ENCODE data around the gene TROAP. TPM values are rescaled to one million over a fixed set of nuclear protein-coding genes. Genes with fewer than 3 reads are reported as not detected.

TROAP gene
- total RNA-seq, 1 donor from 2014 or later = 1.4 TPM

DNA sequence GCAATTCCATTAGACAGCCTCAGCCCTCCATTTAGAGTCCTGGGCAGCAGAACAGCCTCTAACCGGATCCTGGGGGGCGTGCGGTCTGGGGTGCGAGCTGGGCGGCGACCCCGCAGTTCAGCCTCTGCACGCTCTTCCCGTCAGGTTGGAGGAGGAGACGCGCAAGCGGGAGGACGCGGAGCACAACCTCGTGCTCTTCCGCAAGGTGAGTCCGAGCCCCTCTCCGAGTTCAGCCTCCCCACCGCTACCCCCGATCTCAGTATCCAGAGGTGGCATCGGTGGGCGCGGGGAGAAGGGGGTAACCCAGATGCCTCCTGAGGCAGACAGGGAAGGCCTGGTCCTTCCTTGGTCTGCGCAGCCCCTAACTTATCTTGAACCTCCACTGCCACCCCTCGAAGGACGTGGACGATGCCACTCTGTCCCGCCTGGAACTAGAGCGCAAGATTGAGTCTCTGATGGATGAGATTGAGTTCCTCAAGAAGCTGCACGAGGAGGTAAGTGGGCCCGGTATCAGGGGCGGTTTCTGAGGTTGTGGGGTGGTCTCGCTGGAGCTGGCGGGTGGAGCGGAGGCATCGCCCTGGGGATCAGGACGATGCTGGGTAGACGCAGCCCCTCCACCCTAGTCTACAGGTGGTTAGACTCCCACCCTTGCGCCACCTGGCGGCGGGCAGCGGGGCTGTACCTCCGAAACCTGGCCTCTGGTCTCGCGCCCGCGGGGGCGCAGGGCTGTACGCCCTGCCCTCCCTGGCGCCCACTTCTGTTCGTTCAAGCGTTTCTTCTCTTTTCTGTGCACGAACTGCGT lies 26.8 kb upstream of the TROAP start:
- DNase-seq (peak; percentile 68), ATAC-seq (peak; percentile 81 to 84)
- Histone ChIP-seq H3K9me3 (no peaks in the 10 kb centered on the region), H3K27me3 (ENCODE audit: low read depth) (peaks cover 67% of the 10 kb centered on the region), H3K27ac (no peak overlapping the region), H3K4me1 (peaks cover 39% of the 10 kb centered on the region), H3K4me3 (peak overlapping the region; percentile 37), H3K36me3 (no peaks in the 10 kb centered on the region)
- intact Hi-C loops (cut with DNase I) = no loop called here
- TF ChIP-seq CTCF (IDR thresholded peaks at IDR 0.05) = peak; percentile 78

- peak; percentile 57 for DNase-seq
- intact Hi-C loops (cut with DNase I) = no loop called here
- ATAC-seq = peak; percentile 62 to 66
- Histone ChIP-seq H3K9me3 (no peaks in the 10 kb centered on the region), H3K4me3 (peak overlapping the region; percentile 37), H3K27me3 (ENCODE audit: low read depth) (peaks cover 75% of the 10 kb centered on the region), H3K4me1 (peaks cover 39% of the 10 kb centered on the region), H3K36me3 (no peaks in the 10 kb centered on the region), H3K27ac (no peak overlapping the region)
- peak; percentile 33 for TF ChIP-seq CTCF (IDR thresholded peaks at IDR 0.05)
Observed at GRCh38 chr12:49296836-49297694, 26.0 kb upstream of the TROAP start.

DNA sequence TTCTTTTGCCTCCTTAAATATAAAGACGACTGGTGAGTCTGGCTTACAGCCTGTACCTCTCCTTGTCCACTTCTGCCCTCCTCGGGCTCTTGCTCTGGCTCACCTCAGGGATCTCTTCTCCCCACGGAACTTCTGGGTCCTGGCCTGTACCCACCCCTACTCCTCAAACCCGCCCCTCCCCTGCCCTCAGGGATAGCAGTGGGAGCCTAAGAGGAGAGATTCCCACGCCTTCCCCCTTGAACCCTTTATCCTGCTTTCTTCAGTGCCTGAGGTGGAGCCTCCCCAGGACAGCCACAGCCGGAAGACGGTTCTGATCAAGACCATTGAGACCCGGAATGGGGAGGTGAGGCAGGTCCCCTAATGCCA lies 25.4 kb upstream of the TROAP start:
- DNase-seq (no peak), ATAC-seq (no peak)
- intact Hi-C loops (cut with DNase I) = no loop called here
- Histone ChIP-seq H3K27me3 (ENCODE audit: low read depth) (peaks cover 75% of the 10 kb centered on the region), H3K4me1 (peaks cover 36% of the 10 kb centered on the region), H3K9me3 (no peaks in the 10 kb centered on the region), H3K27ac (no peak overlapping the region), H3K4me3 (peak overlapping the region; percentile 37), H3K36me3 (no peaks in the 10 kb centered on the region)
- no peak for TF ChIP-seq CTCF (IDR thresholded peaks at IDR 0.05)

GRCh38 chr12:49298160-49298559 lies 24.9 kb upstream of the TROAP start:
- DNase-seq = no peak
- Histone ChIP-seq H3K9me3 (no peaks in the 10 kb centered on the region), H3K4me1 (peaks cover 31% of the 10 kb centered on the region), H3K27ac (no peak overlapping the region), H3K27me3 (ENCODE audit: low read depth) (peaks cover 75% of the 10 kb centered on the region), H3K36me3 (no peaks in the 10 kb centered on the region), H3K4me3 (no peak overlapping the region)
- no peak for TF ChIP-seq CTCF (IDR thresholded peaks at IDR 0.05)
- peak in 1 of 2 donors; percentile 21 for ATAC-seq
- intact Hi-C loops (cut with DNase I) = no loop called here

GRCh38 chr12:49301760-49302159 lies 21.3 kb upstream of the TROAP start:
- Histone ChIP-seq H3K4me1 (peaks cover 10% of the 10 kb centered on the region), H3K27ac (no peak overlapping the region), H3K9me3 (no peaks in the 10 kb centered on the region), H3K4me3 (no peak overlapping the region), H3K36me3 (no peaks in the 10 kb centered on the region), H3K27me3 (ENCODE audit: low read depth) (peaks cover 53% of the 10 kb centered on the region)
- intact Hi-C loops (cut with DNase I) = no loop called here
- DNase-seq = no peak
- ATAC-seq = no peak
- TF ChIP-seq CTCF (IDR thresholded peaks at IDR 0.05) = no peak
